ENCODE data around the gene DMGDH. TPM values are rescaled to one million over a fixed set of nuclear protein-coding genes. Genes with fewer than 3 reads are reported as not detected.

Gene DMGDH
- total RNA-seq, 2 experiments from 2014 or later: not detected

Other genes with a start within 250 kb of the DMGDH start
- 10 to 100 TPM; 10.4 to 11.5 TPM for gene ARSB, start 84.4 kb downstream of the DMGDH start, total RNA-seq
- not detected for gene BHMT2, start 93 bp upstream of the DMGDH start, total RNA-seq
- not detected for gene BHMT, start 42.1 kb upstream of the DMGDH start, total RNA-seq
- 1 to 10 TPM; 4.5 to 4.8 TPM for gene JMY, start 166.5 kb upstream of the DMGDH start, total RNA-seq

All from activated CD4-positive, alpha-beta T cell treated with anti-CD3 and anti-CD28 coated beads, Interleukin-2, amount 10 ng/mL, durations not matched to agents 7 days and 5 days (primary cell).